Right ventricle myocardium superior (tissue), 1 donor: Measurements from ENCODE around the gene UGCG. TPM values are rescaled to one million over a fixed set of nuclear protein-coding genes. Genes with fewer than 3 reads are reported as not detected.
"Not testable (repeated sequence)": the region's sequence is repeated elsewhere in the genome, so short reads cannot be mapped to it uniquely, and the experiment has no call there.

Source experiments
- ATAC-seq: fragments of 200-7000 bp; cut with Tn5 transposase; one replicate; pipeline ENCODE4 v1.9.1; 2020; ENCODE audit warnings: mild to moderate bottlenecking; ENCODE audit not compliant: poor library complexity
- DNase-seq: peaks from one replicate; pipeline ENCODE4 v3.0.0-alpha.2; 2020
- intact Hi-C: fragments of 100-400 bp; cut with DNase I; formaldehyde crosslinking; loops from one replicate; pipeline ENCODE4 v1.11.2; 2022
- total RNA-seq: library from RNA; stranded (reverse); fragmentation: NEBNext Ultra II Directional; extraction: Animal tissue kit (Norgen Biotek cat#: 25700); gene quantifications from one replicate; pipeline ENCODE4 v1.2.1, GENCODE V29; 2021
- donor health status: DM: no; HTN: yes; CAD: no; lungs with severe emphysema.

Gene UGCG
- total RNA-seq, 1 donor from 2014 or later, result 11.7 TPM

- ATAC-seq, result no peak
- intact Hi-C loops, result no loop called here
- no peak for DNase-seq
These were observed 44.1 kb downstream of the UGCG start for GRCh38 chr9:111940697-111941096.

- no peak for DNase-seq
- intact Hi-C loops, result no loop called here
- no peak for ATAC-seq
These were observed 46.6 kb downstream of the UGCG start for GRCh38 chr9:111943200-111943599.

- no peak for DNase-seq
- intact Hi-C loops, result no loop called here
- ATAC-seq, result no peak
These were observed 47.1 kb downstream of the UGCG start for GRCh38 chr9:111943746-111944145.

GRCh38 chr9:111944241-111944866, 47.7 kb downstream of the UGCG start:
- DNase-seq, result no peak
- ATAC-seq, result no peak
- intact Hi-C loops, result no loop called here

- ATAC-seq (no peak), DNase-seq (no peak)
- intact Hi-C loops, result no loop called here
These were observed 48.6 kb downstream of the UGCG start for GRCh38 chr9:111945216-111945615.

GRCh38 chr9:111948109-111948508, 51.5 kb downstream of the UGCG start:
- DNase-seq, ATAC-seq, intact Hi-C loops: not testable (repeated sequence)

GRCh38 chr9:111948951-111949350, 52.3 kb downstream of the UGCG start:
- ATAC-seq, result no peak
- intact Hi-C loops, result no loop called here
- DNase-seq, result no peak

- intact Hi-C loops, result no loop called here
- ATAC-seq (no peak), DNase-seq (no peak)
These were observed 53.3 kb downstream of the UGCG start for GRCh38 chr9:111949919-111950318.

GRCh38 chr9:111952559-111952958, 55.9 kb downstream of the UGCG start:
- intact Hi-C loops, result no loop called here
- no peak for DNase-seq
- no peak for ATAC-seq

- intact Hi-C loops, result no loop called here
- ATAC-seq, result no peak
- no peak for DNase-seq
These were observed 56.8 kb downstream of the UGCG start for GRCh38 chr9:111953444-111953843.

GRCh38 chr9:111955048-111955447, 58.4 kb downstream of the UGCG start:
- intact Hi-C loops, result no loop called here
- no peak for DNase-seq
- no peak for ATAC-seq

- DNase-seq (no peak), ATAC-seq (peak; percentile 64)
- intact Hi-C loops, result no loop called here
These were observed 61.4 kb downstream of the UGCG start for GRCh38 chr9:111957856-111958631.

- peak; percentile 37 for DNase-seq
- peak; percentile 67 for ATAC-seq
- intact Hi-C loops, result no loop called here
These were observed 63.1 kb downstream of the UGCG start for GRCh38 chr9:111959468-111960359.

- DNase-seq, ATAC-seq, intact Hi-C loops: not testable (repeated sequence)
These were observed 63.9 kb downstream of the UGCG start for GRCh38 chr9:111960485-111960884.

- intact Hi-C loops, result no loop called here
These were observed 64.4 kb downstream of the UGCG start for GRCh38 chr9:111961009-111961408.

GRCh38 chr9:111961575-111961974, 65.0 kb downstream of the UGCG start:
- ATAC-seq (no peak), DNase-seq (no peak)
- intact Hi-C loops, result no loop called here

More at GRCh38 chr9:111961009-111961408, 64.4 kb downstream of the UGCG start:
- ATAC-seq, result no peak
- DNase-seq, result no peak

- no peak for DNase-seq
- no peak for ATAC-seq
- intact Hi-C loops, result no loop called here
These were observed 65.4 kb downstream of the UGCG start for GRCh38 chr9:111962021-111962420.

- intact Hi-C loops, result no loop called here
- DNase-seq, result no peak
- ATAC-seq, result no peak
These were observed 67.4 kb downstream of the UGCG start for GRCh38 chr9:111963995-111964394.

- no peak for DNase-seq
- no peak for ATAC-seq
- intact Hi-C loops, result no loop called here
These were observed 69.0 kb downstream of the UGCG start for GRCh38 chr9:111965566-111966019.
